HG02943 (cell line): Measurements from ENCODE around the gene ABCB1.
"Not testable (repeated sequence)": the region's sequence is repeated elsewhere in the genome, so short reads cannot be mapped to it uniquely, and the experiment has no call there.

Experiments
- ATAC-seq: cut with Tn5 transposase; IDR thresholded peaks from one replicate; pipeline ENCODE4 v1.9.1; 2021; ENCODE audit warnings: mild to moderate bottlenecking, low read depth, moderate library complexity; ENCODE audit not compliant: unreplicated experiment

ABCB1 gene

DNA sequence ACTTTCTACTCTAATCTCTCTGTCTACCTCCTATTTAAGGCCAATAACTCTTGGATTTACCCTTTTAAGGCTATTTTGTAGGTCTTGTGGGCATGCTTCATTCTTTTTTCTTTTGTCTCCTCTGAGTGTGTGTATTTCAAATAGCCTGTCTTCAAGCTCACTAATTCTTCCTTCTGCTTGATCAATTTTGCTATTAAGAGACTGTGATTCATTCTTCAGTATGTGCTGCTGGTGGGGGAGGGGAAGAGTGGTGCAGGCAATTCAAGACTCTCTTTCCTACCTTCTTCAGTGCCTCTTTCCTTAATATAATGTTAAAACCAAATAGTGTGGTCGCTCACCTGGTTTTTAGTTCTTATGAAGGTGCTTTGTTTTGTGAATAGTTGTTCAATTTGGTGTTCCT is 20.0 kb downstream of the ABCB1 start:
- ATAC-seq, result no peak

DNA sequence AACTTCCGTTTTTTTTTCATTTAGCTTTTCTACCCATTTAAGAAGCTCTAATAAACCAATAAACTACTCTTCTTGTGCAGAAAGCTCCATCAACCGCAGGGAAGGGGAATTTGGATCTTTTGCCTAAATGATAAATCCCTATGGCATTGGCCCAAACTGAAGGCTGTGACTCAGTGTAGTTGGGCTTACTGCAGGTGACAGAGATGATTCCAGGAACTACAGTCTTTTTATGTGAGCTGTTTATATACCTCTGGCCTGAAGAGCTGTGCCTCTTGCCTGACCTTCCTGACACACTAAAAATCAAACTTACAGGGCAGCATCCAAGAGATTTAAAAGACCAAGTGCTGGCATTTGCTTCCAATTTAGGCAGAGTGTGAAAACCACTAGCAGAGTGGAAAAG is 25.2 kb downstream of the ABCB1 start:
- ATAC-seq, result no peak

DNA sequence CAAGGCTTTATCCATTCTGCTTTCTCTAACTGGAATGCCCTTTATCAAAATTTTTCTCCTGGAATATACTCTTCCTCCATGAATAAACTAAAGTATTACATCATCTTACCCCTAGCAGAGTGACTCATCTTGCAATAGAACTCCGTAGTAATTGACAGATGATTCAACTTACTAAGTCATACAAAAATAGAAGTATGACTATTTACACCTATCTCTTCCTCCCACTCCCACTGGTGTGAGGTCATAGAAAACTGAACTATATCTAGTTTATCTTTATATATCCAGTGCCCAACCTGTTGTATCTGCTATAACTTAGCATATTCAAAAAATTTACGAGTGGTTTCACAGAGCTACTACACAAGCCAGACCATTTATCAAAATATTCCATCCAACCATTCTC is 26.1 kb downstream of the ABCB1 start:
- ATAC-seq, result no peak

DNA sequence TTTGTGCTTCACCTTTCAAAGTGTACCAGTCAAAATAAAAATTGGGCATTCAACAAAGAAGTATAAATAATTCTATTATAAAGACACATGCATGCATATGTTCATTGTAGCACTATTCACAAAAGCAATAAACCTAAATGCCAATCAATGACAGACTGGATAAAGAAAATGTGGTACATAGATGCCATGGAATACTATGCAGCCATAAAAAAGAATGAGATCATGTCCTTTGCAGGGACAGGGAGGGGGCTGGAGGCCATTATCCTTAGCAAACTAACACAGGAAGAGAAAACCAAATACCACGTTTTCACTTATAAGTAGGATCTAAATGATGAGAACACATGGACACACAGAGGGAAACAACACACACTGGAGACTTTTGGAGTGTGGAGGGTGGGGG is 28.2 kb downstream of the ABCB1 start:
- ATAC-seq, result not testable (repeated sequence)

DNA sequence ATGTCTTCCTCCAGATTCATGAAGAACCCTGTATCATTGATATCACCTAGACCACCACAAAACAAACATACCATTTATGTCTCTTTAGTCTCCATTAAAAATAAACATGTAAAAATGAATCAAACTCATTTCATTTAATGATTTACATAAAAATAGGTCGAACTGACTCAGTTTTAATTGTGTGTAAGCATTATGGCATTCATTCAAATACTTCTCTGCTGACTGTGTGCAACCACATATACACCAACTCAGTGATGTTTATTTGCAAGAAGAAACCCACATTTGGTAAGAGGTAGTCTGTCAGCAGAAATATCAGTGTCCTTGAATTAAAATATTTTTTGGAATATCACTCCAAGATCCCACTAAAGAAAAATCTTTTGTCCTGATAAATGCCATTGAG is 30.5 kb downstream of the ABCB1 start:
- no peak for ATAC-seq

DNA sequence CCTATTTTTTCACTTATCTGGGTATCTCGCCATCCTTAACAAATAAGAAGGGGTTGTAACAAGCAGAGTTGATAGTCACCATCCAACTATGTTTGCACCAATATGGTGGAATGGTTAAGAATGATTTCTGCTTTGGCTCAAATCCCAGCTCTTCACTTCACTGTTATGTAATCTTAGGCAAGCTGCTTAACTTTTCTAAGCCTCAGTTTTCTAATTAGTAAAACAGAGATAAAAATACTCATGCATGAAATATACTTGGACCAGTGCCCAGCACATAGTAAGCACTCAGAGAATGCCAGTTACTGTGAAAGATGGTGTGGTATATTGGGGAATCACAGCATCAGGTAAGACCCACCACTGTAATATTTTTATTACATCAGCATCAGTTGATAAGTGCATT is 33.6 kb downstream of the ABCB1 start:
- ATAC-seq, result no peak

DNA sequence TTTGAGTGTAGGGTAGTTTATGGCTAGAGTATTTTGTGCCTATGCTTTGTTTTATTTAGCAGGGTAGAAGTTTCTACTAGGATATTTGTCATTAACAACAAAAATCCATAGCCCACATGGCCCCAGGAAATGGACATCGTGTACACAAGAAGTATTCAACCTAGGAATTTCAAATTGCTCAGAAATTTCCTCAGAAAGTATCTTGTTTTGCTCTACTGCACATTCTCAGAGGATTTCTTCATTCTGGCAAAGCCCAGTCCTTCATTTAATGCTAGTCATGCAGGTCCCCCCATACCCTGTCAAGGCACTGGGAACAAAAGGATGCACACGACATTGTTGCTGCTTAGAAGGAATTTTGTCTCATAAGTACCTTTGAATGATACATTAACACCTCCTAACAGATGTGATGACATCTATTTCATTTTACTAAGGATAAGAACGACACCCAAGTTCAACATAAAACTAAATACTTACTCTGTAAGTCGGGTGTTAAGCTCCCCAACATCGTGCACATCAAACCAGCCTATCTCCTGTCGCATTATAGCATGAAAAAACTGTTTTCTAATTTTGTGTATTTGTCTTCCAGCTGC is 34.3 kb downstream of the ABCB1 start:
- ATAC-seq, result no peak

DNA sequence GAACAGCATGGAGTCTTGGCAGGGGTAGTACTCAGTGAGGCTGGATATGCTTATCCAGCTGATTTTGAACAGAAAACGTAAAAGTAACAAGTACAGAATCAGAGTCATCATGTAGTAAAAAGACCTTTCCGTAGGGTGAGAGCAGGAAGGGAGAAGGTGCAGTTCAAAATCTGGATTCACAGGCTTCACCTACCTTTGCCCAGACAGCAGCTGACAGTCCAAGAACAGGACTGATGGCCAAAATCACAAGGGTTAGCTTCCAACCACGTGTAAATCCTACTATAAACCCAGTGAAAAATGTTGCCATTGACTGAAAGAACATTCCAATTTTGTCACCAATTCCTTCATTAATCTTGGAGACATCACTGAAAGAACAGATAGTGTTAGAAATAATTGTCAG is 34.8 kb downstream of the ABCB1 start:
- ATAC-seq, result no peak

DNA sequence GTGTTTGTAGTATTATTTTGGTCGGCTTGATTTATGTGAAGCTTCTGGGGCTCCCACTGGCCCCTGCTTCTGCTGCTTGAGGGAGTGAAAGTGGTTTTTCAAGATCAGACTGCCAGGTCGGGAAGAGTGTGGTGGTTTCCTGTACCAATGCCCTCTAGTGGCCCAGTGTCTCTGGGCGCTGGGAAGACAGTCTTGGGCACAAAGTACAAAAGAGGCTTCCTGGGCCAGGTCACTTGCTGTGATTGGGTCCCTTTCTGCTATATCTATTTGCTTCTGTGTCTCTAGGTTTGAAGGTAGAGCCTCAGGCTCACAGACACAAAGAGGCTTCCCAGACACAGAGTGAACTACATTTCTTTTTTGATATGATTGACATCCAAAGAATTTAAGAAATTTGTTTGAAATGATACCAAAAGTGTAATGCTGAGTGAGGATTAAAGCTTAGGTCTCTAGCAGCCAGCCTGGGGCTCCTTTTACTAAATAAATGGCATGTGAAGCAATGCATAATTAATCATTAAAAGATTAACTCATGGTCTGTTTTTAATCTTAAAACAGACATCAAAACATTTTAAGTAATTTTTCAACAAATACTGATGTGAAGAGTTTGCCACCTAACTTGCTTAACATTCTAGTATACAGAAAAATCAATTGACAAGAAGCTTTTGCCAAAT is 36.3 kb downstream of the ABCB1 start:
- peak; percentile 94 for ATAC-seq

DNA sequence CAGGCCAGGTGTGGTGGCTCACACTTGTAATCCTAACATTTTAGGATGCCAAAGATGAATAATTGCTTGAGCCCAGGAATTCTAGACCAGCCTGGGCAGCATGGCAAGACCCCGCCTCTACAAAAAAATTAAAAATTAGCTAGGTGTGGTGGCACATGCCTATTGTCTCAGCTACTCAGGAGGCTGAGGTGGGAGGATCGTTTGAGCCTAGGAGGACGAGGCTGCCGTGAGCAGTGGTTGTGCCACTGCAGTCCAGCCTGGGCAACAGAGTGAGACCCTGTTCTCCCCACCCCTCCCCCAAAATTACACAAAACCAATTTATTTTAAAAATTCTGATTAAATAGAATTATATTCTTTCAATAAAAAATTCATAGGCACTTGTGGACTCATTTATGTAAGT is 39.0 kb downstream of the ABCB1 start:
- ATAC-seq, result no peak

DNA sequence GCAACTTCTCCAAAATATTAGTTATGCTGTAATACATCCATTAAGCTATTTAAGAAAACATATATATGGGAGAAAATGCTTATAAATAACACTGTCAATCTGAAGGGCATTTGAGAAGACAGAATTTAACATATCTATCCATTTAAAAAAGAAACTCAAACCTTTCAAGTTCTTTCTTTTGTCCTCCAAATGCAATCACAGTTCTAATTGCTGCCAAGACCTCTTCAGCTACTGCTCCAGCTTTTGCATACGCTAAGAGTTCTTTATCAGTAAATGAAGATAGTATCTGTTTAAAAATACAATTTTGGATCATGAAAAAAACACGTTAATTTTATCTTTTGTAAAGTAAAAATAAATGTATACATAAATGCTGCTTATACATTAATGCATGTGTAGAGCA is 39.6 kb downstream of the ABCB1 start:
- ATAC-seq, result no peak

DNA sequence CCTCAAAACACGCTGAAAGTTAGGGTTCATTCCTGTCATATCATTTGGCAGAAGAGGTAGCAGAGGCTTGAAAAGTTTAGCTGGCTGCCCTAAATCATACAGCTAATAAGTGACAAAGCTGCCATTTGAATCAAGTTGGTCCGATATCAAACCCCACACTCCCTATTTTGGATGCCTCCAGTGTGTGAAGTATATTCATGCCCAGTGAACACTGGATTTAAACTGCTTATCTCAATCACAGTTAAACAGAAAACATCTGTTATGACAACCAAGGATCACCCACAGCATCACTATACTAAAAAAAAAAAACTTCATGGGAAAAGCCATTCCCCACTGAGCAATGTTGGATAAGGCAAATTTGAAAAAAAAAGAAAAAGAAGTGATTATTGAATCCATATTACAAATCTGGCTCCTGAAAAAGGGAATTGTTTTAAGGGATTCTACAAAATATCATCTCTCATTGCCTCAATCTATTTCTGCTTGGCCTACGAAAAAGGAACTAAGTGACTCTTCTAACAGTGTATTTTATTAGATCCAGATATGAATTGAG is 48.3 kb downstream of the ABCB1 start:
- no peak for ATAC-seq

DNA sequence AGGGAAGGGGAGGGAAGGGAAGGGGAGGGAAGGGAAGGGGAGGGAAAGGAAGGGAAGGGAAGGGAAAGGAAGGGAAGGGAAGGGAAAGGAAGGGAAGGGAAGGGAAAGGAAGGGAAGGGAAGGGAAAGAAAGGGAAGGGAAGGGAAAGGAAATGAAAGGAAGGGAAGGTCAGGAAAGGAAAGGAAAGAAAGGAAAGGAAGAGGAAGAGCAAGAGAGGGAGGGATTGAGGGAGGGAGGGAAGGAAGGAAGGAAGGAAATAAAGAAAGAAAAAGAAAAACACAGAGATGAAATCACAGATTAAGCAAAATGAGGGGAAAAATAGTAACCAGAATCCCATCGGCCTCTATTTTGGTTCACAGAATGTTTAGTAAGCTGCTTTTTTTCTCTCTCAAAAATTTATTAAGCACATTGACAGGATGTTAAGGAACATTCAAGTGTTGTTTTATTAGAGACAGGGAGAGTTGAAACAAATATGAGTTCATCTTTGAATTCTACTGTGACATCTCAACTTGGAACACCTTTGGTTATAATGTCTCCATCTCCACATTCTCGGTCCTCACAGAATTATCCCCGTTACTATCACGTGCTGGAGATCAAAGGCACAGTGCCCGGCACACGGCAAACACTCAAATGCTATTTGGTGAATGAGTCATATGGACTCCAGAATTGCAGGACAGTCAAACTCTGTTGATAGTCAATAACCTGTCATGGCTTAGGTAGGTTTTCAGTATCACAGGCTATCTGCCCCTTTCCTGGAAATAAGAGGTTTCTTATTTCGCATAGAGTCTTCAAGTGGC is 52.4 kb downstream of the ABCB1 start:
- no peak for ATAC-seq

DNA sequence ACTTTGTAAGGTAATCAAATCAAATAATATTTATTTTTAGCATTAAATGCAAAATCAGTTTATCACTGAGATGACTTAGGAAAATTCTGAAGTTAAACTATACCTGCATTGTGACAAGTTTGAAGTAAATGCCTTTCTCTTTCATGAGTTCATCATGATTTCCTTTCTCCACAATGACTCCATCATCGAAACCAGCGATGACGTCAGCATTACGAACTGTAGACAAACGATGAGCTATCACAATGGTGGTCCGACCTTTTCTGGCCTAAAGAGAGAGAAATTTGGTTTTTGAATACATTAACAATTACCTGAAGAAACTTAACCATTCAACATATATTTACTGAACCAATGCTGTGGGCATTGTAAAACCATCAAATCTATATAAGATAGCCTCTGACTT is 54.9 kb downstream of the ABCB1 start:
- no peak for ATAC-seq

DNA sequence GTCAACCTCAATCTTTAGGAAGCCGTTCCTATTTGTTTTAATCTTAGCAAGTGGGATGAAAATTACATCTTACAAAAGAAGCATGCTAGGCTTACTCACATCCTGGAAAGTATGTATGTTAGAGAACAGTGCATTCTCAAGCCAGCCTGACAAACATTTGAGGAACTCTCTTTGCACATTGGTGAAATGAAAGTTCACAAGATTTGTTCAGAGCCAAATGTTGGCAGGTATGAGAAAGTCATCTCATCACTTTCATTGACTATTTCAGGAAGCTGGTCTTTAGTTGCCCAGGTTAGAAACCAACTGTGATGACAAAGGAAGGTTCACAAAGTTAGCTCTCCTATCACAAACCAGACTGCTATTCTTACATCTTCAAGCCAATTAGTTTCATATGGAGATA is 57.1 kb downstream of the ABCB1 start:
- no peak for ATAC-seq

DNA sequence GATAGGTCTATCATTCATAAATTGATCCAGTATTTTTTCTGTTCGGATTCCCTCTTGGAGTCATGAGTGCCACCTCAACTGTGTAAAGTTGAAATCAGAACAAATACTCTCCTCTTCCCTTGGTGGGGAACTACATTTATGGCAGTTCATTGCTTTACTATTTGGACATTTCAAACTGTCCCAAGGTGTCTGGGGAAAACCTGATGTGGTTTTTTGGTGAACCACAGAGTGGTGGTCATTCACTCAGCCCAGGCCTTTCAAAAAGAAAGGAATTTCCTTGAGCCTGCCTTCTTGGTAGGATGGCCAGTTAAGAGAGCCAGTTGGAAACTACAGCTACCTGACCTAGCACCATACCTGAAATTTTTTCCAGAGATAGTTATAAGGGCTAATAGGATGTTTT is 59.0 kb downstream of the ABCB1 start:
- ATAC-seq, result no peak

DNA sequence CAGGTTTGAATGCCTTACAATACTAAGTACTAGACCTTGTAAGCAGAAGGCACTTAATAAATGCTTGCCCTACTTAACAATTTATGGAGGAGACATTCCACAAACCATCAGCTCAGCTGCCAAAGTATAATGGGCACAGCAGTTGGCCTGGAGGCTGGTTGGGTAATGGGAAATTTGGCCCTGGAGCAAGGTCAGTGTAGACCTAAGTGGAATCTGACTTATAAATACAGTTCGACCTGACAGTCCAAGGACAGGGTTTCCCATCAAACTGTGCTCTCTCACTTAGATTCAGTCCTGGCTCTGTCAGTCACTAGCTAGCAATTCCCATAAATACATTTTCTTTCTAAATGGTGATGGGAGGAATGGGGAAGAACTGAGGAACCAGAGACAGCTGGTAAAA is 62.6 kb downstream of the ABCB1 start:
- no peak for ATAC-seq

DNA sequence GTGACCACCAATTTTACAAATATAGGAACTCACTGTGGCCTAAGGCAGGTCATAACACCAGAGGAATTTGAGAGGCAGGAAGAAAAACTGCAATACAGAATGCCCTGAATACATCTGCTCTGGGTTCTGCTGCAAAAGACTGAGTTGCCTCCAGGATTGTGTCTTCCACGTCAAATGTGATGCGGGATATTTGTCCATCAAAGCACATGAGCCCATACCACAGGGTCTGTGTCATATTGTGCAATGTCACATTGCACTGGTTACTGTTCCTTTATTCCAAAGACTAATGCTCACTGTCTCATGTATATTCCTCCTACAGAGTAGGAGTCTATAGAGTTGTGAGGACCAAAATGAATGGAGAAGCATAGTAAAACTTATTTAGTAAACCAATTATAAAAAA is 66.6 kb downstream of the ABCB1 start:
- no peak for ATAC-seq

DNA sequence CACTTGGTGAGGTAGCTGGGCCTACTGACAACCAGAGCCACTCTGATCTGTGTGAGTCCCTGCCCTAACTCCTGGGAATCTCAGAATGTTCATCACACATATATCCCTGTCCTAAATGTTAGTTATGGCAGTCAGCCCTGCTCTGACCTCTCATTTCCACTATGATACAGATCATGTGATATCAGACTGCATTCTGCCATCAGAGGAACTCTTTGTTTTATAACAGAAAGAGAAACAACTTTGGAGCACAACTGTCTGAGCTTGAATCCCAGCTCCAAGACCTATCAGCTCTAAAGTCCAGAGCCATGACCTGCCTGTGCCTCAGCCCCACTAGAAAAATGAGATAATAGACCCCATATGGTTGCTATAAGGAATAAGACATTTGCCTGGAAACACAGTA is 70.6 kb downstream of the ABCB1 start:
- no peak for ATAC-seq

DNA sequence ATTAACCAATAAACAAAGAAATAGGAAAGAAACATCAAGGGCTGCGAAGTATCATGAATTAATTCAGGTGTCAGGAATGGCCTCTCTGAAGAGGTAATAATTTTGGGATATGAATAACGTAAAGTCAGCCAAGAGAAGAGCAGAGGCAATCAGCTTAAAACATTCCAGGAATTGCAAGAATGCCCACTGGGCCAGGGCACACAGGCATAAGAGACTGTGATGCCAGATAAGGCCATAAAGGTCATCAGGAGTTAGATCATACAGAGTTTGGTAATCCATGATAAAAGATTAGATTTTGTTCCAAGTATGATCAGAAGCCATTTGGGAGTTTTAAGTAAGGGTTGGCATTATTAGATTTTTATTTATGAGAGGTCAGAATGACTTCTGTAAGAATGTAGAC is 72.0 kb downstream of the ABCB1 start:
- no peak for ATAC-seq

DNA sequence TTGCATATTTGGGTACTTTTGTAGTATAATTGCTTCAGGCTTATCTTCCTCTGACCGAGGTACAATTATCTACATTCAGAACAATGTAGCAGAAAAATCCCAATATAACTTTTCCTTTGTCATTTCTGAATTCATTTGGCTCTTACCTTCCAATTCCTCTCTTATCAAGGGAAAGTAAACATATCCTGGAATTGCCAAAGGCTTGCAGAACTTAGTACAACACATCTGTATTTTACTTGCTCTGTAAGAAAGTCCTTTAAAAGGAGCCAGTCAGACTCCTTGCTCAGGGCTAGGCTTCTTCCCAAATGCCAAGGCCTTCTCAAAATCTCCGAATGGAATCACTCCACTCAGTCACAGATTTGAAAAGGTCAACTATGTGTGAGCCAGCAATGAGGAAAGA is 81.9 kb downstream of the ABCB1 start:
- no peak for ATAC-seq

DNA sequence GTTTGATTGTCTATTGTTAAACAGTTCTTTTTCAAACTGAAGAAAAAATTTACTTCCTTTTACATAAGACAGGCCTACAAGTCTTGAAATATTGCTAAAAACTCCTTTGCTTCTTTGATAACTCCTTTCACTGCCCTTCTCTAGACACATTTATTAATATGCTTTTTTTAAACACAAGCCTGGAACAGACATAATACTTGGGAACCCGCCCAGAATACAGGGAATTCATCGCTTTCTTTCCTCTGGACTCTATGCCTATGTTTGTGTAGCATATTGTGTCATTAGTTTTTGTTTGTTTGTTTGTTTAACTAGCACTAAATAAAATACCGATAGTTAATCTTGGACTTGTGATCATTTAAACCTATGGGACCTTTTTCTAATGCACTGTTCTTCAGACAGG is 82.8 kb downstream of the ABCB1 start:
- no peak for ATAC-seq
